IMR-90 (cell line): Measurements from ENCODE around the gene CPTP. TPM values are rescaled to one million over a fixed set of nuclear protein-coding genes. Genes with fewer than 3 reads are reported as not detected.

Experiments used
- BHLHE40 ChIP-seq: fragments of 150-350 bp; IDR thresholded peaks from 2 replicates; pipeline ENCODE4 v1.6.1; 2016; ENCODE audit warnings: mild to moderate bottlenecking, low read depth, low read length
- MXI1 ChIP-seq: IDR thresholded peaks from 2 replicates; pipeline ENCODE4 v1.6.1; 2012; ENCODE audit warnings: low read depth, mild to moderate bottlenecking, low read length, moderate library complexity, borderline replicate concordance
- NFE2L2 ChIP-seq: fragments of 150-350 bp; IDR thresholded peaks from 2 replicates; pipeline ENCODE4 v1.6.1; 2016; ENCODE audit warnings: low read depth, mild to moderate bottlenecking, low read length
- RFX5 ChIP-seq: IDR thresholded peaks from 2 replicates; pipeline ENCODE4 v1.8.0; 2012; ENCODE audit warnings: low read depth, mild to moderate bottlenecking, low read length, moderate library complexity
- polyA plus RNA-seq, 3 experiments: library from polyadenylated mRNA; depleted of rRNA; stranded (reverse); fragments of >200 nt; gene quantifications; 2 replicates each; pipeline ENCODE4 v1.2.3, GENCODE V29; 2012; ENCODE audit warnings: low replicate concordance in 1 of 3
- total RNA-seq: library from RNA; depleted of rRNA; stranded (reverse); fragments of >200 nt; gene quantifications from 2 replicates; pipeline ENCODE4 v1.2.3, GENCODE V29; 2012
- TF ChIP-seq, protein P1 (sequence below): fragments of 150-350 bp; IDR thresholded peaks from 2 replicates; pipeline ENCODE4 v1.6.1; 2016; ENCODE audit warnings: low read depth, mild to moderate bottlenecking, low read length, moderate library complexity, borderline replicate concordance

The CPTP gene
- total and polyA plus RNA-seq, 2 of the 4 experiments (the other 2 are of a cell fraction), result 2.7 to 12.1 TPM

DNA sequence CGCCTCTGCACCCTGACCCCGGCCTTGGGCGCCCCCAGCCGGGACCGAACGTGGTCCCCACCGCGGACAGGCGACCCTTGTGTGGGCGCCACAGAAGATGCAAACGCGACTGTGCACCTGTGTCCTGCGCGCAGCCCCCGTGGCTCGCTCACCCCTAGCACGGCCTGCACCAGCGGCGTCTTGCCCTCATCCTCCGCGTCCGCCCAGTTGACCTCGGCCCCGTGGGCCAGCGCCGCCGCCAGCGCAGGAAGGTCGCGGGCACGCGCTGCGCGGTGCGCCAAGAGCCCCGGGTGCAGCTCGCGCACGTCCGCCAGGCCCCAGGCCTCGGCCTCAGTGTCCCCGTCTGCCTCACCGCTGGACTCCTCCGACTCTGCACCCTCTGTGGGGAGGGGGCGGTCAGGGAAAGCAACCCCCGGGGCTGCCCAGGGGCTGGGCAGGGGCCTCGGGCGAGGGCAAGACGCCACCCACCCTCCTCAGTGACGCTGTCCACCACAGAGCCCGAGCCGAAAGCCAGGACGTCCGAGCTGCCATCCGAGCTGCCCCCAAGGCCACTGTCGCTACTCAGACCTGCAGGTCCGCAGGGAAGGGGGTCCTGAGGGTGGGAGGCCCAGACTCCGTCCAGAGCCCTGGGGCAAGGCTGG is 30.2 kb upstream of the CPTP start (continued):
- TF ChIP-seq RFX5, result no peak
- TF ChIP-seq, protein P1, sequence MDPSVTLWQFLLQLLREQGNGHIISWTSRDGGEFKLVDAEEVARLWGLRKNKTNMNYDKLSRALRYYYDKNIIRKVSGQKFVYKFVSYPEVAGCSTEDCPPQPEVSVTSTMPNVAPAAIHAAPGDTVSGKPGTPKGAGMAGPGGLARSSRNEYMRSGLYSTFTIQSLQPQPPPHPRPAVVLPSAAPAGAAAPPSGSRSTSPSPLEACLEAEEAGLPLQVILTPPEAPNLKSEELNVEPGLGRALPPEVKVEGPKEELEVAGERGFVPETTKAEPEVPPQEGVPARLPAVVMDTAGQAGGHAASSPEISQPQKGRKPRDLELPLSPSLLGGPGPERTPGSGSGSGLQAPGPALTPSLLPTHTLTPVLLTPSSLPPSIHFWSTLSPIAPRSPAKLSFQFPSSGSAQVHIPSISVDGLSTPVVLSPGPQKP, result no peak
- TF ChIP-seq NFE2L2, result no peak
- TF ChIP-seq BHLHE40, result no peak
- TF ChIP-seq MXI1, result no peak
